Stimulated activated CD4-positive, alpha-beta T cell treated with anti-CD3 and anti-CD28 coated beads, Interleukin-1b, Interleukin-23, amount 100 ng/mL, for 24 hours (primary cell): ENCODE measurements around the gene ELL.
"Not testable (repeated sequence)": the region's sequence is repeated elsewhere in the genome, so short reads cannot be mapped to it uniquely, and the experiment has no call there.

ENCODE experiments used
- DNase-seq, 4 experiments: peaks; one replicate each; pipeline ENCODE4 v3.0.0-alpha.2; 2020; ENCODE audit warnings: low read depth in 4 of 4, low spot score in 1 of 4

ELL gene

GRCh38 chr19:18532168-18532890 lies 10.5 kb upstream of the ELL start:
- no peak for DNase-seq

GRCh38 chr19:18531485-18531884 lies 9.6 kb upstream of the ELL start:
- no peak for DNase-seq

GRCh38 chr19:18529782-18530181 lies 7.9 kb upstream of the ELL start:
- DNase-seq, result no peak

- no peak for DNase-seq
Measured at GRCh38 chr19:18526316-18526715, 4.4 kb upstream of the ELL start.

GRCh38 chr19:18523841-18524240 lies 2.0 kb upstream of the ELL start:
- DNase-seq, result no peak

- not testable (repeated sequence) for DNase-seq
Measured at GRCh38 chr19:18522862-18523440, 1.1 kb upstream of the ELL start.

- DNase-seq, result peak; percentile 100
Measured at GRCh38 chr19:18522124-18522861, 423 bp upstream of the ELL start.

GRCh38 chr19:18520848-18521691 lies 800 bp downstream of the ELL start:
- DNase-seq, result no peak

- DNase-seq, result peak in 1 of 4 experiments; percentile 45
Measured at GRCh38 chr19:18519962-18520847, 1.7 kb downstream of the ELL start.

- no peak for DNase-seq
Measured at GRCh38 chr19:18518639-18519038, 3.2 kb downstream of the ELL start.

GRCh38 chr19:18517606-18518005 lies 4.3 kb downstream of the ELL start:
- DNase-seq, result no peak

GRCh38 chr19:18515959-18516358 lies 5.9 kb downstream of the ELL start:
- DNase-seq, result no peak

GRCh38 chr19:18514800-18515682 lies 6.8 kb downstream of the ELL start:
- no peak for DNase-seq

- DNase-seq, result no peak
Measured at GRCh38 chr19:18513868-18514267, 8.0 kb downstream of the ELL start.

GRCh38 chr19:18510216-18510615 lies 11.7 kb downstream of the ELL start:
- no peak for DNase-seq

GRCh38 chr19:18508585-18508984 lies 13.3 kb downstream of the ELL start:
- no peak for DNase-seq

- no peak for DNase-seq
Measured at GRCh38 chr19:18507727-18508440, 14.0 kb downstream of the ELL start.

GRCh38 chr19:18507021-18507726 lies 14.7 kb downstream of the ELL start:
- no peak for DNase-seq
